Activated naive CD4-positive, alpha-beta T cell treated with anti-CD3 and anti-CD28 coated beads for 36 hours (primary cell): ENCODE measurements around the gene IGFBP2. TPM values are rescaled to one million over a fixed set of nuclear protein-coding genes. Genes with fewer than 3 reads are reported as not detected.

Experiments used
- CTCF ChIA-PET: fragments of 350-600 bp; sonication (Branson Sonifier 250); formaldehyde crosslinking; loops from one replicate; lab custom pipeline; 2021; ENCODE audit warnings: antibody characterized with exemption; lab: Charles Lee
- DNase-seq: peaks from one replicate; pipeline ENCODE4 v3.0.0-alpha.2; 2020
- H3K27ac Mint-ChIP-seq: one replicate; pipeline ENCODE4 v1.8.0; 2021; ENCODE audit warnings: mild to moderate bottlenecking, mixed read lengths
- H3K27me3 Mint-ChIP-seq: one replicate; pipeline ENCODE4 v1.8.0; 2021; ENCODE audit warnings: low read depth, mixed read lengths
- H3K36me3 Mint-ChIP-seq: one replicate; pipeline ENCODE4 v1.8.0; 2021; ENCODE audit warnings: low read depth, mixed read lengths
- H3K4me1 Mint-ChIP-seq: one replicate; pipeline ENCODE4 v1.8.0; 2021; ENCODE audit warnings: low read depth, mixed read lengths
- H3K4me3 Mint-ChIP-seq: one replicate; pipeline ENCODE4 v1.8.0; 2021; ENCODE audit warnings: mild to moderate bottlenecking, moderate library complexity, mixed read lengths
- H3K9me3 Mint-ChIP-seq: one replicate; pipeline ENCODE4 v1.8.0; 2021; ENCODE audit warnings: mixed read lengths
- intact Hi-C: fragments of 100-400 bp; cut with micrococcal nuclease; formaldehyde crosslinking; loops from one replicate; pipeline ENCODE4 v1.15.1; 2023
- total RNA-seq, 2 experiments: library from RNA; stranded (reverse); gene quantifications; one replicate each; pipeline ENCODE4 v1.2.3, GENCODE V29; 2021

IGFBP2 gene
- total RNA-seq, 2 experiments from 2014 or later, result 2.4 to 2.7 TPM

GRCh38 chr2:216672466-216672865, 39.2 kb downstream of the IGFBP2 start:
- DNase-seq, result no peak
- Mint-ChIP-seq H3K27me3 (peaks cover 3% of the 10 kb centered on the region), H3K4me3 (no peak overlapping the region), H3K27ac (no peak overlapping the region), H3K4me1 (no peaks in the 10 kb centered on the region), H3K9me3 (no peaks in the 10 kb centered on the region), H3K36me3 (no peaks in the 10 kb centered on the region)
- CTCF ChIA-PET, result interaction anchor here (0.6 to 1.4 kb wide), 3 partner anchors 10 to 228 kb away, joined by 3 to 6 read pairs (median 4); no protein-coding TSS in a partner anchor
- intact Hi-C loops, result no loop called here

GRCh38 chr2:216673021-216673420, 39.8 kb downstream of the IGFBP2 start:
- Mint-ChIP-seq H3K36me3 (no peaks in the 10 kb centered on the region), H3K9me3 (no peaks in the 10 kb centered on the region), H3K4me1 (no peaks in the 10 kb centered on the region), H3K27ac (no peak overlapping the region), H3K4me3 (no peak overlapping the region), H3K27me3 (peaks cover 3% of the 10 kb centered on the region)
- CTCF ChIA-PET, result interaction anchor here (0.6 to 0.7 kb wide), 2 partner anchors 9 to 229 kb away, joined by 4 to 6 read pairs; no protein-coding TSS in a partner anchor
- intact Hi-C loops, result no loop called here
- no peak for DNase-seq

GRCh38 chr2:216673609-216674008, 40.4 kb downstream of the IGFBP2 start:
- Mint-ChIP-seq H3K4me3 (no peak overlapping the region), H3K9me3 (no peaks in the 10 kb centered on the region), H3K27me3 (no peaks in the 10 kb centered on the region), H3K36me3 (no peaks in the 10 kb centered on the region), H3K27ac (no peak overlapping the region), H3K4me1 (no peaks in the 10 kb centered on the region)
- no peak for DNase-seq
- intact Hi-C loops, result no loop called here
- CTCF ChIA-PET, result no interaction called here

- Mint-ChIP-seq H3K4me3 (no peak overlapping the region), H3K9me3 (no peaks in the 10 kb centered on the region), H3K36me3 (no peaks in the 10 kb centered on the region), H3K4me1 (no peaks in the 10 kb centered on the region), H3K27me3 (no peaks in the 10 kb centered on the region), H3K27ac (no peak overlapping the region)
- CTCF ChIA-PET, result interaction anchor here (1.3 kb wide), 1 partner anchor 155 kb away, joined by 6 read pairs; no protein-coding TSS in a partner anchor
- no peak for DNase-seq
- intact Hi-C loops, result no loop called here
Observed at GRCh38 chr2:216674376-216674775, 41.2 kb downstream of the IGFBP2 start.

GRCh38 chr2:216676630-216677029, 43.4 kb downstream of the IGFBP2 start:
- intact Hi-C loops, result no loop called here
- Mint-ChIP-seq H3K9me3 (no peaks in the 10 kb centered on the region), H3K27ac (no peak overlapping the region), H3K4me1 (no peaks in the 10 kb centered on the region), H3K4me3 (no peak overlapping the region), H3K27me3 (no peaks in the 10 kb centered on the region), H3K36me3 (no peaks in the 10 kb centered on the region)
- CTCF ChIA-PET, result interaction anchor here (0.6 to 2.3 kb wide), 2 partner anchors 10 to 15 kb away, joined by 3 to 8 read pairs; no protein-coding TSS in a partner anchor
- no peak for DNase-seq

GRCh38 chr2:216677439-216678097, 44.3 kb downstream of the IGFBP2 start:
- H3K4me3 Mint-ChIP-seq, result no peak overlapping the region
- CTCF ChIA-PET, result interaction anchor here (2.3 kb wide), 1 partner anchor 11 kb away, joined by 8 read pairs; no protein-coding TSS in a partner anchor
- DNase-seq, result no peak
- H3K4me1 Mint-ChIP-seq, result peaks cover 2% of the 10 kb centered on the region
- H3K27me3 Mint-ChIP-seq, result peaks cover 2% of the 10 kb centered on the region
- H3K27ac Mint-ChIP-seq, result no peak overlapping the region
- H3K9me3 Mint-ChIP-seq, result no peaks in the 10 kb centered on the region
- intact Hi-C loops, result no loop called here
- H3K36me3 Mint-ChIP-seq, result no peaks in the 10 kb centered on the region

GRCh38 chr2:216678098-216678465, 44.9 kb downstream of the IGFBP2 start:
- H3K27ac Mint-ChIP-seq, result no peak overlapping the region
- peaks cover 2% of the 10 kb centered on the region for H3K4me1 Mint-ChIP-seq
- intact Hi-C loops, result no loop called here
- no peak for DNase-seq
- no peaks in the 10 kb centered on the region for H3K36me3 Mint-ChIP-seq
- H3K27me3 Mint-ChIP-seq, result peaks cover 2% of the 10 kb centered on the region
- H3K4me3 Mint-ChIP-seq, result no peak overlapping the region
- no peaks in the 10 kb centered on the region for H3K9me3 Mint-ChIP-seq
- CTCF ChIA-PET, result interaction anchor here (2.3 kb wide), 1 partner anchor 11 kb away, joined by 8 read pairs; no protein-coding TSS in a partner anchor

- CTCF ChIA-PET, result no interaction called here
- H3K27ac Mint-ChIP-seq, result no peak overlapping the region
- DNase-seq, result no peak
- H3K36me3 Mint-ChIP-seq, result no peaks in the 10 kb centered on the region
- peaks cover 2% of the 10 kb centered on the region for H3K4me1 Mint-ChIP-seq
- H3K27me3 Mint-ChIP-seq, result peaks cover 7% of the 10 kb centered on the region
- intact Hi-C loops, result no loop called here
- H3K9me3 Mint-ChIP-seq, result no peaks in the 10 kb centered on the region
- H3K4me3 Mint-ChIP-seq, result no peak overlapping the region
Observed at GRCh38 chr2:216678813-216679657, 45.8 kb downstream of the IGFBP2 start.

- H3K27me3 Mint-ChIP-seq, result peaks cover 13% of the 10 kb centered on the region
- intact Hi-C loops, result no loop called here
- peaks cover 2% of the 10 kb centered on the region for H3K4me1 Mint-ChIP-seq
- CTCF ChIA-PET, result no interaction called here
- H3K36me3 Mint-ChIP-seq, result no peaks in the 10 kb centered on the region
- no peak for DNase-seq
- H3K9me3 Mint-ChIP-seq, result no peaks in the 10 kb centered on the region
- H3K27ac Mint-ChIP-seq, result no peak overlapping the region
- no peak overlapping the region for H3K4me3 Mint-ChIP-seq
Observed at GRCh38 chr2:216679658-216680024, 46.4 kb downstream of the IGFBP2 start.

GRCh38 chr2:216680951-216681629, 47.9 kb downstream of the IGFBP2 start:
- Mint-ChIP-seq H3K4me1 (peaks cover 2% of the 10 kb centered on the region), H3K27me3 (peaks cover 20% of the 10 kb centered on the region), H3K27ac (no peak overlapping the region), H3K9me3 (no peaks in the 10 kb centered on the region), H3K36me3 (no peaks in the 10 kb centered on the region), H3K4me3 (no peak overlapping the region)
- CTCF ChIA-PET, result interaction anchor here (1.2 to 1.3 kb wide), 2 partner anchors 126 to 1032 kb away, joined by 3 to 7 read pairs; no protein-coding TSS in a partner anchor
- no peak for DNase-seq
- intact Hi-C loops, result no loop called here

- H3K9me3 Mint-ChIP-seq, result no peaks in the 10 kb centered on the region
- CTCF ChIA-PET, result interaction anchor here (0.7 to 1.6 kb wide), 16 partner anchors 9 to 1031 kb away, joined by 3 to 7 read pairs (median 4); no protein-coding TSS in a partner anchor
- H3K36me3 Mint-ChIP-seq, result no peaks in the 10 kb centered on the region
- H3K27me3 Mint-ChIP-seq, result peaks cover 20% of the 10 kb centered on the region
- peaks cover 2% of the 10 kb centered on the region for H3K4me1 Mint-ChIP-seq
- no peak for DNase-seq
- no peak overlapping the region for H3K4me3 Mint-ChIP-seq
- intact Hi-C loops, result loop anchor here (1.0 to 2.0 kb wide), 4 partner anchors 65 to 1032 kb away; no protein-coding TSS in a partner anchor
- no peak overlapping the region for H3K27ac Mint-ChIP-seq
Observed at GRCh38 chr2:216681683-216682082, 48.5 kb downstream of the IGFBP2 start.

- no peaks in the 10 kb centered on the region for H3K36me3 Mint-ChIP-seq
- peaks cover 26% of the 10 kb centered on the region for H3K27me3 Mint-ChIP-seq
- intact Hi-C loops, result loop anchor here (2.0 kb wide), 1 partner anchor 483 kb away; no protein-coding TSS in a partner anchor
- no peak overlapping the region for H3K4me3 Mint-ChIP-seq
- no peak for DNase-seq
- H3K27ac Mint-ChIP-seq, result no peak overlapping the region
- H3K4me1 Mint-ChIP-seq, result peaks cover 2% of the 10 kb centered on the region
- CTCF ChIA-PET, result interaction anchor here (0.5 to 0.7 kb wide), 2 partner anchors 168 to 1029 kb away, joined by 3 to 4 read pairs; no protein-coding TSS in a partner anchor
- no peaks in the 10 kb centered on the region for H3K9me3 Mint-ChIP-seq
Observed at GRCh38 chr2:216683846-216684245, 50.6 kb downstream of the IGFBP2 start.
